Skeletal muscle satellite cell (primary cell): Measurements from ENCODE around the gene ACAT1. TPM values are rescaled to one million over a fixed set of nuclear protein-coding genes. Genes with fewer than 3 reads are reported as not detected.

Experiments used
- H3K27me3 ChIP-seq: 2 replicates; pipeline ENCODE4 v1.7.0; 2013; ENCODE audit warnings: low read length; ENCODE audit not compliant: control insufficient read depth, insufficient read depth
- H3K36me3 ChIP-seq: 2 replicates; pipeline ENCODE4 v1.7.0; 2013; ENCODE audit warnings: mild to moderate bottlenecking, control low read depth, low read length; ENCODE audit not compliant: insufficient read depth
- H3K4me1 ChIP-seq: 2 replicates; pipeline ENCODE4 v1.7.0; 2013; ENCODE audit warnings: low read length; ENCODE audit not compliant: control insufficient read depth, insufficient read depth
- H3K4me2 ChIP-seq: 2 replicates; pipeline ENCODE4 v1.7.0; 2013; ENCODE audit warnings: mild to moderate bottlenecking, low read length
- H3K4me3 ChIP-seq: 2 replicates; pipeline ENCODE4 v1.7.0; 2013; ENCODE audit warnings: low read length
- H3K9ac ChIP-seq: 2 replicates; pipeline ENCODE4 v1.7.0; 2013; ENCODE audit warnings: mild to moderate bottlenecking, low read depth, low read length, moderate library complexity
- H3K9me3 ChIP-seq: replicated peaks from 2 replicates; pipeline ENCODE4 v1.7.0; 2013; ENCODE audit warnings: mild to moderate bottlenecking, control low read depth, low read length
- total RNA-seq: library from RNA; depleted of rRNA; stranded (reverse); fragments of >200 nt; gene quantifications from 2 replicates; pipeline ENCODE4 v1.2.3, GENCODE V29; 2012; rRNA removed

ACAT1 gene
- total RNA-seq = 48.5 and 56.0 TPM in 2 replicates

- Histone ChIP-seq H3K9ac (peak within 1 kb of the TSS; percentile 91), H3K4me1 (peaks cover 18% of the 10 kb centered on the region), H3K4me2 (peak within 1 kb of the TSS; percentile 91), H3K36me3 (no peaks in the 10 kb centered on the region), H3K4me3 (peak within 1 kb of the TSS; percentile 98), H3K27me3 (no peaks in the 10 kb centered on the region), H3K9me3 (no peaks in the 10 kb centered on the region)
These were observed at the start of gene ACAT1 for GRCh38 chr11:108121274-108122155. Gene ACAT1 (plus strand): TSS chr11:108121567. CDS start chr11:108121607, 40 bp downstream.

GRCh38 chr11:108084811-108085210 lies 36.6 kb upstream of the ACAT1 start:
- Histone ChIP-seq H3K36me3 (peaks cover 20% of the 10 kb centered on the region), H3K4me2 (no peak overlapping the region), H3K27me3 (no peaks in the 10 kb centered on the region), H3K9ac (no peak overlapping the region), H3K4me3 (no peak overlapping the region), H3K4me1 (no peaks in the 10 kb centered on the region), H3K9me3 (no peaks in the 10 kb centered on the region)

- H3K4me3 ChIP-seq = no peak overlapping the region
- peaks cover 20% of the 10 kb centered on the region for H3K36me3 ChIP-seq
- H3K9me3 ChIP-seq = no peaks in the 10 kb centered on the region
- H3K4me1 ChIP-seq = no peaks in the 10 kb centered on the region
- H3K9ac ChIP-seq = no peak overlapping the region
- no peak overlapping the region for H3K4me2 ChIP-seq
- no peaks in the 10 kb centered on the region for H3K27me3 ChIP-seq
These were observed 35.7 kb upstream of the ACAT1 start for GRCh38 chr11:108085672-108086071.

GRCh38 chr11:108092134-108092533 lies 29.2 kb upstream of the ACAT1 start:
- Histone ChIP-seq H3K9me3 (no peaks in the 10 kb centered on the region), H3K4me3 (no peak overlapping the region), H3K9ac (no peak overlapping the region), H3K4me1 (no peaks in the 10 kb centered on the region), H3K27me3 (no peaks in the 10 kb centered on the region), H3K4me2 (no peak overlapping the region), H3K36me3 (peaks cover 22% of the 10 kb centered on the region)

- peaks cover 27% of the 10 kb centered on the region for H3K36me3 ChIP-seq
These were observed 28.1 kb upstream of the ACAT1 start for GRCh38 chr11:108093128-108093904.

GRCh38 chr11:108097179-108097578 lies 24.2 kb upstream of the ACAT1 start:
- H3K36me3 ChIP-seq = peaks cover 42% of the 10 kb centered on the region
- H3K4me2 ChIP-seq = no peak overlapping the region
- H3K9me3 ChIP-seq = no peaks in the 10 kb centered on the region
- no peaks in the 10 kb centered on the region for H3K27me3 ChIP-seq
- no peak overlapping the region for H3K9ac ChIP-seq
- H3K4me3 ChIP-seq = no peak overlapping the region
- H3K4me1 ChIP-seq = no peaks in the 10 kb centered on the region

More at GRCh38 chr11:108093128-108093904, 28.1 kb upstream of the ACAT1 start:
- H3K9me3 ChIP-seq = no peaks in the 10 kb centered on the region
- H3K4me1 ChIP-seq = no peaks in the 10 kb centered on the region
- H3K4me3 ChIP-seq = no peak overlapping the region
- H3K27me3 ChIP-seq = no peaks in the 10 kb centered on the region
- H3K4me2 ChIP-seq = no peak overlapping the region
- no peak overlapping the region for H3K9ac ChIP-seq

- Histone ChIP-seq H3K9me3 (no peaks in the 10 kb centered on the region), H3K36me3 (peaks cover 45% of the 10 kb centered on the region), H3K9ac (no peak overlapping the region), H3K4me1 (no peaks in the 10 kb centered on the region), H3K4me2 (no peak overlapping the region), H3K27me3 (no peaks in the 10 kb centered on the region), H3K4me3 (no peak overlapping the region)
These were observed 20.1 kb upstream of the ACAT1 start for GRCh38 chr11:108101090-108101775.

GRCh38 chr11:108111126-108111525 lies 10.2 kb upstream of the ACAT1 start:
- H3K27me3 ChIP-seq = no peaks in the 10 kb centered on the region
- H3K9ac ChIP-seq = no peak overlapping the region
- no peaks in the 10 kb centered on the region for H3K9me3 ChIP-seq
- H3K4me3 ChIP-seq = no peak overlapping the region
- H3K4me2 ChIP-seq = no peak overlapping the region
- H3K4me1 ChIP-seq = peaks cover 13% of the 10 kb centered on the region
- no peaks in the 10 kb centered on the region for H3K36me3 ChIP-seq

GRCh38 chr11:108112057-108112456 lies 9.3 kb upstream of the ACAT1 start:
- no peaks in the 10 kb centered on the region for H3K36me3 ChIP-seq
- no peak overlapping the region for H3K9ac ChIP-seq
- H3K4me3 ChIP-seq = no peak overlapping the region
- H3K9me3 ChIP-seq = no peaks in the 10 kb centered on the region
- no peaks in the 10 kb centered on the region for H3K27me3 ChIP-seq
- peaks cover 13% of the 10 kb centered on the region for H3K4me1 ChIP-seq
- H3K4me2 ChIP-seq = no peak overlapping the region

GRCh38 chr11:108115500-108116140 lies 5.7 kb upstream of the ACAT1 start:
- Histone ChIP-seq H3K36me3 (no peaks in the 10 kb centered on the region), H3K4me3 (no peak overlapping the region), H3K9me3 (no peaks in the 10 kb centered on the region), H3K4me2 (no peak overlapping the region), H3K27me3 (no peaks in the 10 kb centered on the region), H3K9ac (no peak overlapping the region), H3K4me1 (peaks cover 13% of the 10 kb centered on the region)
